ENCODE data around the gene TESK2.
"Not testable (repeated sequence)": the region's sequence is repeated elsewhere in the genome, so short reads cannot be mapped to it uniquely, and the experiment has no call there.

Gene TESK2

GRCh38 chr1:45393718-45394302, 97.2 kb downstream of the TESK2 start:
- Histone ChIP-seq H3K27ac (ENCODE audit: low read length) (no peak overlapping the region), H3K4me3 (ENCODE audit: low read depth in 1 of 2, low read length in 2 of 2) (no peak overlapping the region), H3K9ac (ENCODE audit: low read depth, low read length) (no peak overlapping the region), H3K27me3 (ENCODE audit: insufficient read depth, low read length, poor library complexity) (no peaks in the 10 kb centered on the region), H4K20me1 (ENCODE audit: insufficient read depth, low read length) (no peaks in the 10 kb centered on the region), H2AFZ (ENCODE audit: low read depth, low read length) (no peak overlapping the region), H3K36me3 (ENCODE audit: insufficient read depth, low read length) (no peaks in the 10 kb centered on the region), H3K4me2 (ENCODE audit: insufficient read depth, low read length) (no peak overlapping the region), H3K79me2 (ENCODE audit: insufficient read depth, low read length) (no peaks in the 10 kb centered on the region), H3K9me3 (ENCODE audit: insufficient read depth, low read length, severe bottlenecking) (no peaks in the 10 kb centered on the region), H3K4me1 (ENCODE audit: insufficient read depth, low read length) (no peaks in the 10 kb centered on the region)
- TF ChIP-seq CTCF (IDR thresholded peaks at IDR 0.05; ENCODE audit: borderline replicate concordance, extremely low read depth, low read length, poor library complexity, severe bottlenecking) (no peak), EZH2 (IDR thresholded peaks at IDR 0.05; ENCODE audit: borderline replicate concordance, low read depth, low read length, severe bottlenecking) (no peak)
- DNase-seq (no peak), ATAC-seq (ENCODE audit: insufficient read depth, low read depth) (no peak)

GRCh38 chr1:45386219-45386618, 104.7 kb downstream of the TESK2 start:
- no peaks in the 10 kb centered on the region for H3K4me1 ChIP-seq (ENCODE audit: insufficient read depth, low read length)

GRCh38 chr1:45385302-45385701, 105.7 kb downstream of the TESK2 start:
- no peak overlapping the region for H3K9ac ChIP-seq (ENCODE audit: low read depth, low read length)
- no peaks in the 10 kb centered on the region for H3K4me1 ChIP-seq (ENCODE audit: insufficient read depth, low read length)
- ATAC-seq (ENCODE audit: insufficient read depth, low read depth) (no peak), DNase-seq (no peak)
- H3K27me3 ChIP-seq (ENCODE audit: insufficient read depth, low read length, poor library complexity) = no peaks in the 10 kb centered on the region
- H3K4me2 ChIP-seq (ENCODE audit: insufficient read depth, low read length) = no peak overlapping the region
- no peak overlapping the region for H2AFZ ChIP-seq (ENCODE audit: low read depth, low read length)
- no peak overlapping the region for H3K4me3 ChIP-seq (ENCODE audit: low read depth in 1 of 2, low read length in 2 of 2)
- TF ChIP-seq CTCF (IDR thresholded peaks at IDR 0.05; ENCODE audit: borderline replicate concordance, extremely low read depth, low read length, poor library complexity, severe bottlenecking) = no peak
- no peak for TF ChIP-seq EZH2 (IDR thresholded peaks at IDR 0.05; ENCODE audit: borderline replicate concordance, low read depth, low read length, severe bottlenecking)
- no peaks in the 10 kb centered on the region for H3K9me3 ChIP-seq (ENCODE audit: insufficient read depth, low read length, severe bottlenecking)
- no peaks in the 10 kb centered on the region for H3K79me2 ChIP-seq (ENCODE audit: insufficient read depth, low read length)
- no peaks in the 10 kb centered on the region for H4K20me1 ChIP-seq (ENCODE audit: insufficient read depth, low read length)
- no peaks in the 10 kb centered on the region for H3K36me3 ChIP-seq (ENCODE audit: insufficient read depth, low read length)
- no peak overlapping the region for H3K27ac ChIP-seq (ENCODE audit: low read length)

More at GRCh38 chr1:45386219-45386618, 104.7 kb downstream of the TESK2 start:
- Histone ChIP-seq H3K79me2 (ENCODE audit: insufficient read depth, low read length) (no peaks in the 10 kb centered on the region), H3K36me3 (ENCODE audit: insufficient read depth, low read length) (no peaks in the 10 kb centered on the region), H3K9ac (ENCODE audit: low read depth, low read length) (no peak overlapping the region), H3K27me3 (ENCODE audit: insufficient read depth, low read length, poor library complexity) (no peaks in the 10 kb centered on the region), H4K20me1 (ENCODE audit: insufficient read depth, low read length) (no peaks in the 10 kb centered on the region), H3K4me2 (ENCODE audit: insufficient read depth, low read length) (no peak overlapping the region), H2AFZ (ENCODE audit: low read depth, low read length) (no peak overlapping the region), H3K4me3 (ENCODE audit: low read depth in 1 of 2, low read length in 2 of 2) (no peak overlapping the region), H3K27ac (ENCODE audit: low read length) (no peak overlapping the region), H3K9me3 (ENCODE audit: insufficient read depth, low read length, severe bottlenecking) (no peaks in the 10 kb centered on the region)
- DNase-seq (no peak), ATAC-seq (ENCODE audit: insufficient read depth, low read depth) (no peak)
- no peak for TF ChIP-seq CTCF (IDR thresholded peaks at IDR 0.05; ENCODE audit: borderline replicate concordance, extremely low read depth, low read length, poor library complexity, severe bottlenecking)
- no peak for TF ChIP-seq EZH2 (IDR thresholded peaks at IDR 0.05; ENCODE audit: borderline replicate concordance, low read depth, low read length, severe bottlenecking)

- not testable (repeated sequence) for H3K36me3 ChIP-seq (ENCODE audit: insufficient read depth, low read length); H3K4me2 ChIP-seq (ENCODE audit: insufficient read depth, low read length); H3K79me2 ChIP-seq (ENCODE audit: insufficient read depth, low read length); H3K9ac ChIP-seq (ENCODE audit: low read depth, low read length); H3K27me3 ChIP-seq (ENCODE audit: insufficient read depth, low read length, poor library complexity); H4K20me1 ChIP-seq (ENCODE audit: insufficient read depth, low read length); DNase-seq; H3K4me3 ChIP-seq (ENCODE audit: low read depth in 1 of 2, low read length in 2 of 2); ATAC-seq (ENCODE audit: insufficient read depth, low read depth); H3K27ac ChIP-seq (ENCODE audit: low read length); H3K9me3 ChIP-seq (ENCODE audit: insufficient read depth, low read length, severe bottlenecking); H3K4me1 ChIP-seq (ENCODE audit: insufficient read depth, low read length); H2AFZ ChIP-seq (ENCODE audit: low read depth, low read length)
Observed at GRCh38 chr1:45384213-45384612, 106.8 kb downstream of the TESK2 start.
